ENCODE data around the gene CCDC27.

CCDC27 gene

GRCh38 chr1:3777647-3778589, 25.7 kb downstream of the CCDC27 start:
- ATAC-seq: no peak

DNA sequence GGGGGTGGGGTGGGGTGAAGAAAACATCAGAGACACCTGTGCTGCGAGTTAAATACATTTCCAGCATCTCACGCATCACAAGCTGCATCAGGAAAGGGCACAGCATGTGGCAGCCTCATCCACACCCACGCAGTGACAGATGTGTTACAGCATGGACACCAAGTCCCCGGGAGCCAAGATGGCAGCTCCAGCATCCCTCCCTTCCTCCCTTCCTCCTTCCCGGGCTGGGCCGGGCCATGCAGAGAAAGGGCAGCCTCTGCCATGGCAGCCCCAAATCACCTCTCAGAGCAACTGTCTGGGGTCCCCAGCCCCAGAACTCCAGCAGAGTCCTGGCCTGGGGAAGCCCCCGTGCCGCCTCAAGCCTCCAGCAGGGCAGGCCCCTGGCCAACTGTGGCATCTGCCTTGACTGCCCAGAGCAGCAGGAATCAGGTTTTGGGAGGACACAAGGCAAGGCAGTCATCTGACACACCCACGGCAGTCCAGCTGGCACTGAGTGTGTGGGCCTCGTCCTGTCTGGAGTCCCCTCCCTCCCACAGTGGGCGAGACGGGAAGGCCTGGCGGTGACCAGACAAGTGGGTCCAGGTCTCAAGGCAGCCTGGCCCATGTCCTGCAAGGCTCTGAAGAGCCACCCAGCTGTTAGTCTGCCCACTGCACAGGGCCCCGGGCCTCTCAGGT, 26.5 kb downstream of the CCDC27 start:
- no peak for ATAC-seq

GRCh38 chr1:3779265-3779911, 27.1 kb downstream of the CCDC27 start:
- ATAC-seq: no peak

DNA sequence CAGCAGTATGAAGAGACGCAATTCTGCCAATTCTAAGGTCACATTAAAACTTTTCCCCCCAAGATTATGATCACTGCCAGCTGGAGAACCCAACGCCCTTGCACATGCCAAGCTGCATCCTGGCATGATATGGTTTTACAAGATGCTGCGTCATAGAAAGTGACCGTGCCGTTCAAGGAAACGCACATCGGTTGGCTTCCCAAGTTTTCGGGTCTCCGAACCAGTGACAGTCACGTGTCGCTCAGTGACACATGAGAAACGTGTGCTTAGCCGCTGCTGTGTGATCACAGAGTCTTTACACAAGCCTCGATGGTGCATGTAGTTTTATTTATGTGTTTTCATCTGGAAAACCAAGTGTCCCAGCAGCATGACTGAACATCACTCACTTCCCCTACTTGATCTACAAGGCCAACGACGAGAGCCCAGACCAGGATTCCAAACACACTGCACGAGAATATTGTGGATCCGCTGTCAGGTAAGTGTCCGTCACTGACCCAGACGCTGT, 27.7 kb downstream of the CCDC27 start:
- ATAC-seq: no peak

DNA sequence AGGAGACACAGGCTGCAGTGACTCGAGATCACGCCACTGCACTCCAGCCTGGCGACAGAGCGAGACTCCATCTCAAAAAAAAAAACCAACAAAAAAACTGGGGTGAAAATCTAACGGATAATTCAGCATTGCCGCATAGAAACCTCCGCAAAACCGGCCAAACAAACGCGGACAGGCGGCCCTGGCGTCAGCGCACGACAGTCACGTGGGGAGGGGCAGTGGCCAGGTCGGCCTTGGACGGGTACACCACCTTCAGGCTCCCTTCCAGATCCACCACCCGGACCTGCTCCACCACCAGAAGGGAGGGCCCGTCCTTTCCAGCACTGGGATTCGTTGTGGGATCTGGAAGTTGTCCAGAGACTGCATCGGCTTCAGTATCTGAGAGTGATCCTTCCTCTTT, 28.7 kb downstream of the CCDC27 start:
- no peak for ATAC-seq

DNA sequence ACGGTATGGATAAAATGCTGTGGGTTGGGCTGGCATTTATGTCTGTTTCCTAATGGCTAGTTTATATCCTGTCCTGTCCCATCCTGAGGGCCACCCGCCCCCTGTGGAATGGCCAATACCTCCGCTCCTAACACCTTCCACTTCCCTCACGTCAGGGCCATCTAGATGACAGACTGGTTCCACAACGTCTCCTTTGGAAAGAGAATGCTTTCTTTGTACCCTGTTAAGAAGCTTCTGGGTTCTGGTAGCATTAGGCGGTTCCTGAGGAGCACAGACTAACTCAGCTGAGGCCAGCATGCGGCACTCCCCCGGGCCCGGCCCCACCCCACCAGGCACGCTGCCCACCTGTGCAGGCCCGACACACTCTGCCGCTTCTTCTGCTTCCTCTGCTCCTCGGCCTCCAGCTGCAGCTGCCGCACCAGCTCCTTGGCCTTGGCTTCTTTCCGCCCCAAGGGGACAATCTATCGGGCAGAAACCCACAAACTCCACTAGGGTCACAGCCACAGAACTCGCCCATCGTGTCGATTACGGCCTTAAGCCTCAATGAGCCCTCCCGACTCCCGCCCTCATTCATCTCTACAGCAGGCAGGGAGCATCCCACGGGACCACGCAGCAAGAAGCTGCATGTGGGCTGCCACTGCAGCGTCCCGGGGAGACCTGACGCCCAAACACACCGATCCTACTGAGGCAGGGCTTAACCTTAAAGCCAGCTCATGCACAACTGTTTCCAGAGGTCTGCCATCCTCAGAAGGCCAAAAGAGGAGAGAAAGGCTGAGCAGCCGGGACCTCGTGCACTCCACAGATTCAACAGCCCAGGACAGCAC, 31.6 kb downstream of the CCDC27 start:
- ATAC-seq: no peak

- ATAC-seq: no peak
Observed at GRCh38 chr1:3785045-3785444, 32.8 kb downstream of the CCDC27 start.

DNA sequence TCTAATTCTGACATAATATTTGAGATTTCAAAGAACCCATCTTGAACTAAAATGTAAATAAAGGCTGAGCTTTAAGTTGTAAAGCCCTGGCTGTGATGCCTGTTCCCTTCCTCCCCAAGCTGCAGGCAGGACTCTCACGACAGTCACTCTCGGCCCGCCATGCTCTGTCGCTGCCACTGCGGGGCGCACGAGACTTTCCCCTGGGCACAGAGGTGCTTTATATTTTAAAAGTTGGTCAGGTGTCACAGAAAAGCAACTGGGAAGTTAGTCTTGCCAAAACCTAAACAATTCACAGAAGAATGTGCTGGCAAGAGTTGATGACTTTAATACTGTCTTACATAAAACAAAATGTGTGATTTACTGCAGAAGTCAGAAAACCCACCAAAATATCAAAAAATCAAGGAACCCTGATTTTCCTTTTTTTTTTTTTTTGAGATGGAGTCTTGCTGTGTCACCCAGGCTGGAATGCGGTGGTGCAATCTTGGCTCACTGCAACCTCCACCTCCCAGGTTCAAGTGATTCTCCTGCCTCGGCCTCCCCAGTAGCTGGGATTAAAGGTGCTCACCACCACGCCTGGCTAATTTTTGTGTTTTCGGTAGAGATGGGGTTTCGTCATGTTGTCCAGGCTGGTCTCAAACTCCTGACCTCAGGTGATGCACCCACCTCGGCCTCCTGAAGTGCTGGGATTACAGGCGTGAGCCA, 33.4 kb downstream of the CCDC27 start:
- no peak for ATAC-seq

DNA sequence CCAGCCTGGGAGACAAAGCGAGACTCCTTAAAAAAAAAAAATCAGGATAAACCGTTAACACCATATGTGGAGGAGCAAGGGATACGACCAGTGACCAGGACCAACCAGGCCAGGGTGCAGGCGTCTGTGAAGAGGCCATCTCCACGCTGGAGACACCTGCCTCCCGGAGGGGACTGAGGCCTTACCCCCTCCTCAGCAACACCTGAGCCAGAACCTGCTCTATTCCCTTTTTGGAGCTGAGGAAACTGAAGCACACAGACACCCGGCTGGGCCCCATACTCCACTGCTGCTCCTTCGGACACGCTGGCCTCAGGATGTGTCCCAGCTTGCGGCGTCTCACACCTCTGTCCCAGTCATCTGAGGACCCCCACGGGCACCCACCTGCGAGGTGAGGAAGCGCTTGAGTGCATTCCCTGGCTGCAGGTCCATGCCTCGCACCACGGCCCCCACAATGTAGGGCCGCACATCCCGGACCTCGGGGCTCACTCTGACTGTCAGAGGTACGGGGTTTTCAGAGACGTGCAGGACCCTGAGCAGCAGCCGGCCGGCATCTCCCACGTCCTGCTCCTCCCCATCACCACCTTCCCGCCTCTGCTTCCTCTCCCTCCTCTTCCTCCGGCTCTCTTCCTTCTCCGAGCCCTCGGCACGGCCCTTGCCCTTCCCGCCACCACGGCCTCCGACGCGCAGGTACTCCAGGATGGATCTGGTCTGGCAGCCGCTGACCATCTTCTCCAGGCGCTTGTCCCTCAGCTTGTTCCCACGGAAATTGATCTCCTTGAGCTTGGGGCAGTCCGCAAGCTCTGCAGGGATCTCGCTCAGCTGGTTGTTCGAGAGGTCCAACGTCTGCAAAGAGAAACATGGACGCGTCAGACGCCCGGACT, 34.5 kb downstream of the CCDC27 start:
- no peak for ATAC-seq

- ATAC-seq: peak; percentile 95 to 96
Observed at GRCh38 chr1:3787349-3787715, 35.1 kb downstream of the CCDC27 start.

DNA sequence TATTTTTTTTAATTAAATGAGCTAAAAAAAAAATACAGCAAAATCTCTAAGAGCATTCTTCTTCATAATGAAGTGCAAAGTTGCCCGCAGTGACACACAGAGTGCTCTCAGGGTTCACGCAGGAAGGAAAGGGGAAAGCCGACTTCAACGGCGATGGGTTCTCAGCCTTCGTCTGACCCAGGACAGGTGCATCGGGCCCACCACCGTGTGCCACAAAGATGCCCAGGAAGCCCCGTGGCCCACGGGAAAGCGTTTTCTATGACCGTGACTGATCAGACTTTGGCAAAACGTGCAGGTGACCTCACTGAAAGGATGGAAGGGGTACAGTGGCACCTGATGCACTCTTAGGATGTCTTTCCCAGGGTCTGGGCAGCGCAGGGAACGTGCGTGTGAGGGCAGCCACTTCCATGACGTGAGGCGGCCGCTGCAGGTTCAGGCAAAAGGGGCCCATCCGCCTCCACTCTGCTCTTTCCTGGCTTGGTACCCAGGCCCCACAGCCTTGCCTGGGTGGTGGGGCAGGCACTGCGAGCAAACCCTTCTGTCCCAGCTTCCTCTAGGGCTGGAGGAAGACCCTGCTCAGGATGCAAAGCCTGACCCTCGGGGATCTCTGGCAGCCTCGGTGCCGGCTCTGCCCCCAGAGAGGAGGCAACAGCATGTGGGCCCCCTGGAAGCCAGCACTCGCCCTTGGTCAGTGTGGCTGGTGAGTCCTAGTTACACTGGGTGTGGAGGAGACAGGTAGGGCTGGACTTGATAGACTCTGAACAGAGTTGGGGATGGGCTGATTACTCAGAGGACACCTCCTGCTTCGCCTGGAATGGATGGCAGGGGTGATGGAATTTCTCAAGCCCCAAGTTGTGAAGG, 35.7 kb downstream of the CCDC27 start:
- peak in 1 of 2 donors; percentile 9 for ATAC-seq

- no peak for ATAC-seq
Observed at GRCh38 chr1:3788756-3789420, 36.6 kb downstream of the CCDC27 start.

GRCh38 chr1:3789421-3790300, 37.4 kb downstream of the CCDC27 start:
- ATAC-seq: no peak

DNA sequence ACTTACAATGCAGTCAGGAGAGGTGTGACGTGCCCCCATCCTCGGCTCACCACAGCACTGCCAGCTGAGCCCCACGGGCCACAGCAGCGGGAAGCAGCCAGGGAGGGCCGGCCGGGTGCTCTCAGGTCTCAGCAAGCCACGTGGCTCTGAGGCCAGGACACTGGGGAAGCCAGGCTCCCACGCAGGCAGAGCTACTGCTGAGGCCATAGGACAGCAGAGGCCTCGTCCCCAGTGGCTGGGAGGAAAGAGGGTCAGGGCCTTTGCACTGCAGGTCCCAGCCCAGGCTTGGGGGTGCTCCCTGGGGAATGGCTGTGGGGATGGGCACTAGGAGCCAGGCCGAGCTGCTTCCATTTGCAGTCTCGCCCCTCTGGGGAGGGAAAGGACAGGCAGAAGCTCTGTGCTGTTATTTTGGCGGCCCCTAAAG, 38.3 kb downstream of the CCDC27 start:
- ATAC-seq: no peak

DNA sequence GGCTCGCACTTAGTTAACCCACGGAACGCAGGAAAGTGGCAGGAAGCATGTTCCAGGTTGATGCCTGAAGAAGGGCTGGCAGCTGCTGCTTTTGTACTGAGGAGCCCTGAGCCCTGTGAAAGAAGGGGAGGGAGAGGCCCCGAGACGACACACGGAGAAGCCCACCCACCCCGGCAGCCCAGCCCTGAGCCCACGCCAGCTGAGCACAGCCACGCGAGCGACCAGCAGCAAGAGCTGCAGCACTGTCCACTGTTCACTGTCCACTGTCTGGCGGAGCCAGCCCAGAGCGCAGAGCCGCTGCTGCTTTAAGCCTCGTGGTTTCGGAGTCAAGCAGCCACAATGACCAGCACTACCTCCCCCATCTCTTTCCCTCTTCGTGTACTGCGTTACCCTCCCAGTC, 38.7 kb downstream of the CCDC27 start:
- ATAC-seq: no peak

DNA sequence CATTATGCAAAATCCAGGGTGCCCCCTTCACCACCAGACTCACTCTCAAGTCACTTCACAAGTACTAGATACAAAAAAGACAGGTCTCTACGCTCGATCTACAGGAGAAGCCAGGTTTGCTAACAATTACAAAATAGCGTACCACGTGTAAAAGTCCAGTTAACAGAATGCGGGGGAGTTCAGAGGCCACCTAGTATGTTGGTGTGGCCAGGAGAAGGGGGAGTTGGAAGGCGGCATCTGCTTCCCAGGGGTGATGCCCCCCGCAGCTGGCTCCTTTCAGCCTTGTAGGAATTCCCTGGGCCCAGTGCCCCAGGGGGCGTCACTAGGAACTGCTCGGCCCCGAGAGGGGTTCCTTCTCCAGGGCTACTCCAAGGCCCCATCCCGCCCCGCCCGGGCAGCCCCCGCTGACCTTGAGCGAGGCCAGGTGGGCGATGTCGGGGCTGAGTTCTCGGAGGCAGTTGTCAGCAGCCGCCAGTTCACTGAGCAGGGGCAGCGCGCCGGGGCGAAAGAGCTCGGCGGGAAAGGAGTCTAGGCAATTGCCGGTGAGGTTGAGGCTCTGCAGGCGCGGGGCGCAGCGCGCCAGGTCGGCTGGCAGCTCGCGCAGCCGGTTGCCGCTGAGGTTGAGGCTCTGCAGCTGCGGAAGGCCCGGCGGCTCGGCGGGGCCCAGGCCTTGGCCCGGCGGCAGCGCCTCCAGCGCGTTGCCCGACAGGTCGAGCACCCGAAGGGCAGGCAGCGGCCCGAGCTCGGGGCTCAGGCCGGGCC, 43.4 kb downstream of the CCDC27 start:
- ATAC-seq: peak in 1 of 2 donors; percentile 2
